Fibroblast of skin of left biceps (primary cell): Measurements from ENCODE around the gene CTIF.

Source experiments
- DNase-seq, 2 experiments: peaks; one replicate each; pipeline ENCODE4 v3.0.0-alpha.2; 2013; ENCODE audit warnings: low read depth in 2 of 2

CTIF gene

DNA sequence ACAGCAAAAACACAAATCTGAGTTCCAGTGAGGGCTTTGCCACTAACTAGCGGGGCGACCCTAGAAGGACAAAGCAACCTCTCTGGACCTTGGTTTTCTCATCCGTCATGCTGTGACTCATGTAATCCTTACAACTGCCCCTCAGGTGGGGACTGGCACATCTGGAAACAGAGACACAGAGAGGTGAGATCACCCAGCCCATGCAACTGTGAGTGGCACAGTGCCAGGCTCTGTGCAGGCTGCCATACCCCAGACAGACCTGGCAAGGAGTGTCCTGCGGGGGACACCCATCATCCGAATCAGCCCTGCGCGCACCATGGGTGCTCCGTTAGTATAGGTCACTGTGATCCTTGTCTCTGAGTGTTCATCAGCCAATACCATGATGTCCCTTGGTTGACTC, 213.6 kb downstream of the CTIF start:
- no peak for DNase-seq

DNA sequence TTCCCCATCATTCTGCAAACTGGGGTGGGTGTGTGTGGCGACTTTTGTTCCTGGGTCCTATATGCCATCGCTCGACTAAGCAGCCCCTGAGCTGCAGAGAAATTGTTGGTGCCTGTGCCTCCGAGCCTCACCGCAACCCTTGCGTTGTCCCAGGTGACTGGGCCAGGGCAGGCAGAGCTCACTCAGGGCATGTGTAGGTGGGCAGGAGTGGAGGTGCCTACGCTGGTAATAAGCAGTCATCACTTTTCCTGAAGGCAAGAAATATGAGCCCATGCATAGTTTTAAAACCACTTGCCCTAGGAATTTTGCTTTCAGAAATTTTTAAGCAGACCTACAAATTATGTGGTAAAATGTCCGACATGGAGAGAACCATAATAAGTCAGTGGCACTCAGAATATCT, 214.1 kb downstream of the CTIF start:
- DNase-seq, result no peak

DNA sequence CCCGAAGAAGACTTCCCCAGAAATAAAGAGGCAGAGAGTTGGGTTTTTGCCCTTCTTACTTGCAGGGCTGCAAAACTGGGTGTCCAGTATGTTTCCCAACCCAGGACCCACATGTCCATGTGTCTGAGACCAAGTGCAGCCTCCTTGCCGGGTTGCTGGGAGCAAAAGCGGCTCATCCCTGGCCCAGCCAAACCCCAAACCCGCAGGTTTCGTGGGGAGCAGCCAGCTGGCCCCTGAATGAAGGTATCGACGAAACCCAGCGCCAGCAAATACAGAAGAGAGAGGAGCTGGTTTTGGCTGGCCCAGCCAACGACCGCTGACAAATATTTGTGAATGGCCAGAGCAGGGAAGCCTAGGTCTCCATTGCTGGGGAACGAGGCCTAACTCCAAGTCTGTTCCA, 214.9 kb downstream of the CTIF start:
- DNase-seq, result no peak

DNA sequence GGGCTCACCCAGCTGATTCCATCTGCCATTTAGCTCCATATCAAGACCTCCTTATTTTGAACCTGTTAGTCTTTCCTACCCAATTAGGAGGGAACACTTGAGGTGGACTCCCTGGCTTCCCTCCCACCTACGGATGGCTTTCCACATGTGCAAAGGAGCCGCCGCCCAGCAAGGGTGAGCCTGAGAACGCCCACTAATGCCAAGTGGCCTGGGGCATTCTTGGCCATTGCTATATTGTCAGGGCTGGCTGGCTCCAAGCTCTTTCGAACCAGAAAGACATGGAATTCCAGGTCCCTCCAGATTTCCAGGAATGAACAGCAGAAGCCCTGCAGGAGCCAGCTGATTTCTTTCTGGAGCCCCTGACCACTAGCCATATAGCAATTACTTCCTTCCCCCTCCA, 215.7 kb downstream of the CTIF start:
- no peak for DNase-seq

DNA sequence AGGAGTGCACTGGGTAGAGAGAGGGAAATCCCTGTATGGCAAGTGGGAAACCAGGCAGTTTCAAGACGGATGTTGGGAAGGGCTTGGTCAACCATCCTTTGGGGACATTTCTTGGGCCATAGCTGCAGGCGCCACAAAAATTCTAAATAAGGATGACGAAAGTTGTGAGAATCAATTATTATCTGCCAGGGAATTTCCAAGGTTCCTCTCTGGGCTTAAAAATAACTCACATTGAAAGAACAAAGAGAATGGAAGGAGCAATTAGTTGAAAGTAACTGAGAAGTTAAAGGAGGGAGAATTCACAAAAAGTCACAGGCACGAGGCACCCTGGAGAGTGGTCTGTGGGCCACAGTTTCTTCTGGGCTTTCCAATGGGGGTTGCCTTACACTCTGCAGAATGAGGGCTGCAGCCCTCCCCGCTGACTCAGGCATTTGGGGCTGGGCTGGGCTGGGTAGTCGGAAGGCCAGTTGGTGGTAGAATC, 216.2 kb downstream of the CTIF start:
- DNase-seq, result no peak

DNA sequence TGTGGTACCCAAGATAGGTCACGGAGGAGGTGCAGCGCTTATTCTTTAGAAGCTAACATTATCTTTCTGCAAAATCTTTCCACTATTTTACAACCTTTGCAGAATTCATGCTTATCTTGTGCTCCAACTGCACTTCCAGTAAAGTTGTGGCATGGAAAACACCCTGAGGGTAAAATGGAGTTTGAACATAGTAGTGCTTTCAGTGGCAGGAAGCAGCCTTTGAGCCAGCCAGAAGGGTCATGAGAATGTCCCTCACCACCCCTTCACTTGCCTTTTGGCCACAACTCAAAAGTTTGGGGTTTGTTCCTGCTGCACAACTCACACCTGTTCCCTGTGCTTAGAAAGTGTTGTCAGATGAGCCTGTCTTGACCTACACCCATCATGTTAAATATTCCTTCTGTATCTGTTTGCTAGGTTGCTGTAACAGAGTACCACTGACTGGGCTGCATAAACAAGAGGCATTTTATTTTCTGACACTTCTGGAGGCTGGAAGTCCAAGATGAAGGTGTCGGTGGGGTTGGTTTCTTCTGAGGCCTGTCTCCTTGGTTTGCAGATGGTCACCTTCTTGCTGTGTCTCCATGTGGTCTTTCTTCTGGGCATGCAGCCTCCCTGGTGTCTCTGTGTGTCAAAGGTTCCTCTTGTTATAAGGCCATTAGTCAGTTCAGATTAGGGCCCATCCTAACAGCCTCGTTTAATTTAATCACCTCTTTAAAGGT, 217.8 kb downstream of the CTIF start:
- DNase-seq, result no peak

DNA sequence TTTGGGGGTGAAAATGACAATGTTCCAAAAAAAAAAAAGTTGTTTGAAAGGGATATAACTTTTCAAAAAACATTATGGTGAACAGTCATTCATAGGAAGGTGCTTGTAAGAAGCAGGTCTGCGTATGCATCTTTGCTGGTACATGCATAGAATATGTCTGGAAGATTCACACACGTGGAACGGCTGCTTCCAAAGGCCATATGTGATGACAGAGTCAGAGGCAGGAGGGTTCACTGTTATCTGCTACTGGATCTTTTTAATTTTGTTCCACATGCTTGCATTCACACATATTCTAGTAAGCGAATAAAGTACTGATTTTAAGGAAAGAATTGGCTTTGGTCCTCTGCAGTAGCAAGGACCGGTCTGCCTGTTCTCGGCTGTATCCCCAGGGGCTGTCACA, 218.5 kb downstream of the CTIF start:
- DNase-seq, result no peak

DNA sequence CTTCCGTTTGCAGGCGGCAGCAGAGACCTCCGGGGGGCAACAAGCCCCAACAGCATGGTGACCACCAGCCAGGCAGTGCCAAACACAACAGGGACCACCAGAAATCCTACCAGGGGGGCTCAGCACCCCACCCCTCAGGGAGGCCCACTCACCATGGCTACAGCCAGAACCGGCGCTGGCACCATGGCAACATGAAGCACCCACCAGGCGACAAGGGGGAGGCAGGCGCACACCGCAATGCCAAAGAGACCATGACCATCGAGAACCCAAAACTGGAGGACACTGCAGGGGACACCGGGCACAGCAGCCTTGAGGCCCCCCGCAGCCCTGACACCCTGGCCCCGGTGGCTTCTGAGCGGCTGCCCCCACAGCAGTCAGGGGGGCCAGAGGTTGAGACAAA, 219.1 kb downstream of the CTIF start:
- DNase-seq, result no peak

DNA sequence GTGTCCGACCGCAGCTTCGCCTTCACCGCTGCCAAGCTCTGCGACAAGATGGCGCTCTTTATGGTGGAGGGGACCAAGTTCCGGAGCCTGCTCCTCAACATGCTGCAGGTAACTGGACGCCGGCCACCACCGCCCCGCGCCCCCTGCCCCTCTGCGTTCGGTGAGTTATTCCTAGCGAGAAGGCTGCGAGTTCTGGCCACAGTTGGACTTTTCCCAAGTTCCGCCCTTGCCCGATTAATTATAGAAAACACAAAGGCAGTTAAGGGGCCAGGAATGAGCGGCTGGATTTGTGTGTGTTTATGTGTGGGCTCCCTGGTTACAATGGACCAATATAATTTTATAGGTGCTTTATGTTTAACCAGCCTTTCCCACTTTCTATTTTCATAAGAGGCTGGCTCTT, 222.8 kb downstream of the CTIF start:
- DNase-seq, result no peak

DNA sequence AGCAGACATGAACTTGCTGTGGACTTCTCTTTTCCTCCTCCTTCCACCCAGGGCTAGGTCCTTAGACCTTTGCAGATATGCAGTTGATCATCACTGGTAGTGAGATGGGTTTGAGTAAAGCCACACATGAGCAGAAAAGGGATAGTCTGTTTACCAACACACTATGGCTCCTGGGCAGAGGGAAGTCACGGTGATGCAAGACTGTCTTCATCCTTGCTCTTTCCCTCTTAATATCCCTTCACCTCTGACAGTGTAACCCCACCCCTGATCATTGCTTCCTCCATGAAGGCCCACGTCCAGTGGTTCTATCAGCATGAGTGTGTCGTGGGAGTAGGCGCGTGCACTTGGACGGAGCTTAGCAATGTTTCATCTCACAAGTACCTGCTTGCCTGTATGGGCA, 223.2 kb downstream of the CTIF start:
- no peak for DNase-seq

DNA sequence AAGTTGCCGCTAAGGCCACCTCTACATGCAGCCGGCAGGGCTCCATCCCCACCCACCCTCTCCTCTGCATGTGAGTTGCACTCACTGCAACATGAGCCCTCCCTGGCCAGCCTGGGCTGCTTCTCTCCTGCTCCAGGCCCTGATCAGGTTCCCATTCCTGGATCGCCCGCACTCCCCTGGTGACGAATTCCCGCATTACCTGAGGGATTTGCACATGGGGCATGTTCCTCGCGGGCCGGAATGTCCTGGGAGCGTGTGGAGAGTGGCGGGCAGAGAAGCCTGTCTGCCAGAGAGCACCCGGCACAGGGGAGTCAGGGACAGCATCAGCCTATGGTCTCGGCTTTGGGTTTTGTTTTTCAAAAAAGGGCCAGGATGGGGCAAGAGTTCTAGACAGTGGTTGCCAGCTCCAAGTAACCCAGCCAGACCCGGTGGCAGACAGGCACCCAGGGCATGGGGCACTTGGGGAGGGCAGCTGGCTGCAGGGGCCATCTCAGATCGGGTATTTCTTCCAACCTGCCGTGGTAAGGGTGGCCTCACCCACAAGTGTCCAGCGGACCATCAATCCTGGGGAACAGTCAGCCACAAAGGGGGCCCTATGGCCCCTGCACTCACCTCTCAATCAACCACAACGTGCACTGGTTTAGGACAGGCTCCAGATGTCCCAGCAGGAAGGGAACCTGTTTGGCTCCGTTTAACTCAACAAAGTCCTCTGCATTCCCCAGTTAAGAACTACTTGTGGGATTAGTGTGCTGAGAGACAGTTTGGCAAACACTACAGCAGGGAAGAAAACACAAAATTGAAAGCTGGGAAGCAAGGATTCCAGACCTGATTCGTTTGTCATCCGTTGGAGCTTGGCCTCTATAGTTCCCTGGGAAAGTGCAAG, 224.2 kb downstream of the CTIF start:
- DNase-seq, result no peak

DNA sequence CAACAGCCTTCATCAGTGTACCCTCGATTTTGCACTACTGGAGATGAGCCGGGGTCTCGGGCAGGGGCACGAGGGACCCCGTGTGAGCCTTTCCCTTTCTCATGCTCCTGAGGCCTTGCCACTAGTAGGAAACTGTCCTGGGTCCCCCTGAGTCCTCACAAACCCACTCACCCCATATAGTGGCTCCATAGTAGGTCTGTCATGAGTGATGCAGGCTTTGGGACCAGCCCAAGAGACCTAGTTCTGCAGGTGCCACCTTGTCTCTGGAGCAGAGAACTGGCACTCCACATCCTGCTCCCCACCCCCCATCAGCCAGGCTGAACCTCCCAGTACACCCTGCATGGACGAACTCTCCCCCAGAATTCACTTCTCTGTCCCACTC, 224.9 kb downstream of the CTIF start:
- no peak for DNase-seq

DNA sequence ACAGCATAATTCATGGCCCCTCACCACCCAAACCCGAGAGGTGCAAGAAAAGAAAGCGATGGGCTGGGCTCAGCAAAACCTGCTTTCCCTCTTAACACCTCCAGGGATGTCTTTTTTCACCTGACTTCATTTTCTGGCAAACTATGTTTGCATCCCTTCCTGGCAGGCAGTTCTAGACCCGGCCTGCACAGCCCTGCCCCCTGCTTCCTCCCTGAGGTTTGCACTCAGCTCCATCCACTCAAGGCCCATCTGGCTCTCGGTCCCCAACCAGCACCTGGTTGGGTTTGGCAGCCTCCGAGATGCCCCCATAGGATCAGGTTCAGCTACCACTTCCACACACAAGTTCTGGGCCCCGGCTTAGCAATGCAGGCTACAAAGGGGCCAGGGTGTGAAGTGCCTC, 226.2 kb downstream of the CTIF start:
- no peak for DNase-seq

DNA sequence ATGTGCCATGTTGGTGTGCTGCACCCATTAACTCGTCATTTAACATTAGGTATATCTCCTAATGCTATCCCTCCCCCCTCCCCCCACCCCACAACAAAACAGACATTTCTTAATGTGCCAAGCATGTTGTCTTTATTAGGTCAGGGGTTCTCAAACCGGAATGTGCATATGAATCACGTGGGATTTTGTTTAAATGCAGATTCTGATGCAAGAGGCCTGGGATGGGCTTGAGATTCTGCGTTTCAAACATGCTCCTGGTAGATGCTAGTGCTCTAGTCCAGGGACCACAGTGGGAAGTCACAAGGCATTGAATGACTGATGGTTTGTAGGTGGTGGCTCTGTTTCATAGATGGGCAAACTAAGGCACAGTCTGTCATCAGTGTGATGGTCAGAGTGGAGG, 227.2 kb downstream of the CTIF start:
- no peak for DNase-seq

DNA sequence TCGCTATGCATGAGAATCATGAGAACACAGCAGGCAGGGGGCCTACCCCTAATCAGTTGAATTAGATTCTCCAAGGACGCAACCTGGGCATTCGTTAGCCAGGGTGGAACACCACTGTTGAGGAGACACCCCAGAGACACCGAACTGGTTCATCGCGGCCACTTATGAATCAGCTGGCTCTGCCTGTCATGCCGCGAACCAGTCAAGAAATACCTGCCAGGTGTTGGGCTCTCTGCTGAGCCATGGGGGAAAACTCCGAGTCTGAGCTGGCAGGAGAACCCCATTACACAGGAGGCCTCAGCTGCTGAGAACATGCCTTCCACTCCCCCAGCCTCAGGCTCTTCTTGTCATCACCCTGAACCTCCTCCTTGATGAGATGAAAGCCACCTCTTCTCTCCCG, 227.7 kb downstream of the CTIF start:
- no peak for DNase-seq

DNA sequence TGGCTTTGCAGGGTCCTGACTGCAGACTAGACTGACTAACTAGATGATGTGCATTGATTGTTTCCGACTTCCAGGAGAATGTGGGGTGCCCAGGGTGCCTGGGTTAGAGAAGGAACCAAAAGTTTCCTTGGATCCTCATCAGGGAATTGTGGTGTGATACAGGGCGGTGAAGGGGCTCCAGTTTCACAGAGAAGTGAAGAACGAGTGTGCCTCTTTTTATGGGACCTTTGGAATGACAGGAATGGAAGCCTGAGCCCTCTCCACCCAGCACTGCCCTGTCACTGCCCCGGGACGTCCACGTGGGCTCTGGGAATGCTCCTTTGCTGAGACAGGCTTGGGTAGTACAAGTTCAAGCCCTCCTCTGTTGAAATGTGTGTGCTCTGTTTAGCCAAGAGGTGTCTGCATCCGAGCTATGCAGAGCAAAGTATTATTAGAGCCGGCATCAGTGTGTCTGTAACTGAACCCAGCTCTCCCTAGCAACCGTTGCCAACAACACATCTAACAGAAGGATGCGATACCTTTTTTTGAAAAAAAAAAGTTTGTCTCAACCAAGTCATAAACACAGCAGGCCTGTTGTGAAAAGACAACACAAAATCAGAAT, 228.4 kb downstream of the CTIF start:
- DNase-seq, result no peak

DNA sequence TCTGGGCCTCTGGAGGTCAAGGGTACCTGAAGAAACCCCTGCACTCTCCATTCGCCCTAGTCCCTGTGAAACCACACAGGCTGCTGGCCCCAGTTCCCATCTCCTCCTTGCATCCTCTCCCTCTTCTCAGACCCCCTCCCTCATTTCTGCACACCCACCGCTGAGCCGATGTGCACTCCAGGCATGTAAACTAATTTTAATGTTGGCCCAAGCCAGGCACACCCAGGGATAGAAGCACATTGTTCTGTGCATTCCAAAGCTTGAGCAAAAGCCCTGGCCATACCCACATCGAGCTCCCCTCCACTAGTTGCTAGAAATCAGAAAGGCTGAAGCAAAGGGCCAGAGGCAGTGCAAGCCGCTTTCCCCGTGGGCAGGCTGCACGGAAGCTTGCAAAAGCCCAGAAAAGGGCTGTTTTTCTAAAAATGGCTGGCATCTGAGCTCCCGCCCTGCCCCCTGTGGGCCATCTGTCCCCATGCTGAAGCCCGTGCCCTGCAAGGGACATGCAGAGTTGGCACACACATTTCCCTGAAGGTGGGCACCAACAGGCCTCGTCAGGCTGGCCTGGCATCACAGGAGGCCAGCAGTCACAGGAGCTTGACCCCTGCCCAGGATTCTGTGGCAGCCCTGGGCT, 230.3 kb downstream of the CTIF start:
- DNase-seq, result no peak

DNA sequence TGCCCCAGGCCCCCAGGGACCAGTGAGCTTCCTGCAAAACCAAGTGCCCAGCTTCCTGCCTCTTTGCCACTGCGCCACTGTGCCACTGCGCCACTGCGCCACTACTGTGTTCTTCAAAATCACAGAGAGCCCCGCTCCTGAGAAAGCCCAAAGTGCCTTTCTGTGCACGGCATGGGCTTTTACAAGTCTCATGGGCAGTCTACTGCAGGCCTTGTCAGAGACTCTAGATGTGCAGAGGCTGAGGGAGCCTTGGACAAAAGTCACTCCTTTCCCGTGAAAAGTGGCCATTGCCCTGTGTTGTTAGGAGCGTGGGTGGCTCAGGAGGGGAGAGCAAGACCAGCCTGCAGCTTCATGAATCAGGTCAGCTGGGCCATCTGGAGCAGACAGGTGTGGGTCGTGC, 231.4 kb downstream of the CTIF start:
- no peak for DNase-seq

DNA sequence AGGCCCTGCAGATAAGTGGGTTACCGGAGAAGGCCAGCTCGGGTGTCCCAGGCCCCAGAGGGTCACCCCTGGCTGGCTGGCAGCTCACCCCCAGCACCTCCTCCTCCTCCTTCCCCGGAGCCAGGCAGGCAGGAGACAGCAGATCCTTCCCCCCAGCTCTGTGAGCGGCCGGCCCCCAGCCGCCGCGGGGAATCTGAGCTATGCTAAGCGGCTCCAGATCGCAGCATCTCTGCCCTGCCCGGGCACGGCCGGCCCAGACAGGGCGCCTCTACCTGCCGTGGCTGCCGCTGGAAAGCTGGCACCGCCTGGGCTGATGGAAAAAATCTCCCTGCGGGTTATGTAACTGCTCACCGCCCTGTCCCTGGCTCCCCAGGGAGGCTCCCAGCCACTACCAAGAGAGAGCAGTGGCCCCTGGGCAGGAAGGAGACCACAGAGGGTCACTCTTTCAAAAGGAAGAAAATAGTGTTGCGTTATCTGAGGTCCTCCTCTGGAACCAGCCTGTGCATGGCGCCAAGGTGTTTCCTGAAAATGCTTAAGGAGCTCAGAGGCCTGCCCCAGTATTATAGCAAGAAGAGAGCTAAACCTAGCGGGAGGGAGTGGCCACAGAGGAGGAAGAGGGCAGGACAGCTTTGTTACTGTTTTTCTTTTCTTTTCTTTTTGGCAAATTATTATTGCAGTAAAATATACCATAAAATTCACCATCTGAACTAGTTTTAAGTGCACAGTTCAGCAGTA, 233.0 kb downstream of the CTIF start:
- no peak for DNase-seq

DNA sequence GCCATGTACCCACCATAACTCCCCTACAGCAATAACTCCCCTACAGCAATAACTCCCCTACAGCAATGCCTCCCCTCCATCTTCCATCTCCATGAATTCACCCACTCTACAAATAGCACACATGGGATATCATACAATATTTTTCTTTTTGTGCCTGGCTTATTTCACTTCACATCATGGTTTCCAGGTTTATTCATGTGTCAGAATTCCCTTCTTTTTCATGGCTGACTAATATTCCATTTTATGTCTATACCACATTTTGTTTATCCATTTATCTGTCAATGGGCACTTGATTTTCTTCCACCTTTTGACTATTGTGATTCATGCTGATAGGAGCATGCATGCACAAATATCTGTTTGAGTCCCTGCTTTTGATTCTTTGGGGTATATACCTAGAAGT, 233.6 kb downstream of the CTIF start:
- DNase-seq, result no peak

DNA sequence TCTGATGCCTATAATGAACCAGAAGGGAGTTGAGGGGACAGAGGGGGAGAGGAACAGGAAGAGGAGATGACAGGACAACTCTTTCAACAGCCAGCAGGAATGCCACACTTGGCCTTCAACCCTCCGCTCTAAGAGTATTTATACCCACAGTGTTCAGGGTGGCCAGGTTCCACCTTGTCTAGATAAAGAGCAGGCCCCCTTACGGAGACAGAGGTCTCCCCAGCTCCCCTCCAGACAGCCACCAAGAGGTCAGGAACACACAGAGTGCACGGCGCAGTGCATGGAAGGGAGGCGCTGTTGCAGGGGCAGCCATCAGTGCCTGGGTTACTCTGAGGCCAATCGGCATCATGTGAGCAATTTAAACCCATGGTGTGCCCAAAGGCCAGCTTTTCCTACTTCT, 235.0 kb downstream of the CTIF start:
- DNase-seq, result no peak

DNA sequence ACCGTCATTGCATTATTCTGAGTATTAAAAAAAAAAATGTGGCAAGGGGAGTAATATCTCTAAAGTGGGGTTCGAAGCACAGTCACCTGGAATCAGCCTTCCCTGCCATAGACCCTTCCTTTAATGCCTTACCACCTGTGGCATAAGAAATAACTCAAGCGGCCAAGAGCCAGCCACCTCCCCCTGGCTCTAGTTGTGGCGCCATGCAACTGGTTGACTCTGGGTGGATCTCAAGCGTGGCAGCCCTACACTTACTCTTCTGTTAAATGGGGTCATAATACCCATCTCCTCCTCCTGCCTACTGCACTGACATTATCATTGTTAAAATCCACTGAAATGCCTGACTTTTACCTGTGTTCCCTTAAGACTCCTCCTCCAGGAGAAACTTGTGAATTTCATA, 236.1 kb downstream of the CTIF start:
- DNase-seq, result no peak
